Endothelial cell of umbilical vein (primary cell): Measurements from ENCODE around the gene RPS18.

Experiments
- POLR2A ChIP-seq: IDR thresholded peaks from 2 replicates; pipeline ENCODE4 v1.6.1; 2012; ENCODE audit warnings: low read depth, mild to moderate bottlenecking, control low read depth, low read length
- POLR2AphosphoS5 ChIP-seq: IDR thresholded peaks from 2 replicates; pipeline ENCODE4 v1.6.1; 2012; ENCODE audit warnings: low read depth, mild to moderate bottlenecking, control low read depth, low read length, moderate library complexity; ENCODE audit not compliant: insufficient read depth
- TF ChIP-seq, protein P1 (sequence below), 2 donors: IDR thresholded peaks; 1 replicate in 1 of 2; 2 replicates in 1 of 2; pipeline ENCODE4 v1.5.1; 2011; ENCODE audit warnings: low read length in 2 of 2, mild to moderate bottlenecking in 2 of 2, moderate library complexity in 2 of 2, control low read depth in 1 of 2, inconsistent platforms in 1 of 2, low read depth in 1 of 2; ENCODE audit not compliant: insufficient read depth in 1 of 2; ENCODE audit errors: extremely low read depth in 1 of 2

DNA sequence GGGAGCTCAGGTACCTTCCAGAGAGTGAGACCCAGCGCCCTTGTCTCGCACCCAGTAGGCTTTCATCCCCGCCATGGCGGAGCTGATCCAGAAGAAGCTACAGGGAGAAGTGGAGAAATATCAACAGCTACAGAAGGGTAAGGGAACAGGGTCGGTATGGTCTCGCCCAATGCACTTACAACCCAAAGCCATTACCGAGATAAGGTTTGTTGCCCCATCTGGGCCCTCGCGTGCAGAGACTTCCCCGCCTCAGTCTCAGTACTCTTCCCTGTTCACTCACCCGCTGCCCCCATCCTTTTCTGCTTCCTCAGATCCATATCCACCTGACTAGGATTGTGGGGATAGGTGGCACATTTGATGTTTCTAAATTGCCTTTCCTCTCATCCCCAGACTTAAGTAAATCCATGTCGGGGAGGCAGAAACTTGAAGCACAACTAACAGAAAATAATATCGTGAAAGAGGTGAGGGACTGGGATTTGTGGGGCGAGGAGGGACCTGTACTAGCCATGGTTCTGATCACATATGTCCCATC lies 18.0 kb downstream of the RPS18 start:
- TF ChIP-seq, protein P1, sequence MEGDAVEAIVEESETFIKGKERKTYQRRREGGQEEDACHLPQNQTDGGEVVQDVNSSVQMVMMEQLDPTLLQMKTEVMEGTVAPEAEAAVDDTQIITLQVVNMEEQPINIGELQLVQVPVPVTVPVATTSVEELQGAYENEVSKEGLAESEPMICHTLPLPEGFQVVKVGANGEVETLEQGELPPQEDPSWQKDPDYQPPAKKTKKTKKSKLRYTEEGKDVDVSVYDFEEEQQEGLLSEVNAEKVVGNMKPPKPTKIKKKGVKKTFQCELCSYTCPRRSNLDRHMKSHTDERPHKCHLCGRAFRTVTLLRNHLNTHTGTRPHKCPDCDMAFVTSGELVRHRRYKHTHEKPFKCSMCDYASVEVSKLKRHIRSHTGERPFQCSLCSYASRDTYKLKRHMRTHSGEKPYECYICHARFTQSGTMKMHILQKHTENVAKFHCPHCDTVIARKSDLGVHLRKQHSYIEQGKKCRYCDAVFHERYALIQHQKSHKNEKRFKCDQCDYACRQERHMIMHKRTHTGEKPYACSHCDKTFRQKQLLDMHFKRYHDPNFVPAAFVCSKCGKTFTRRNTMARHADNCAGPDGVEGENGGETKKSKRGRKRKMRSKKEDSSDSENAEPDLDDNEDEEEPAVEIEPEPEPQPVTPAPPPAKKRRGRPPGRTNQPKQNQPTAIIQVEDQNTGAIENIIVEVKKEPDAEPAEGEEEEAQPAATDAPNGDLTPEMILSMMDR (IDR thresholded peaks at IDR 0.05; ENCODE audit: extremely low read depth in 1 of 2, insufficient read depth in 1 of 2, low read depth in 1 of 2, low read length in 2 of 2), result no peak
- TF ChIP-seq POLR2A, result peak; percentile 11
- TF ChIP-seq POLR2AphosphoS5, result no peak
